GM18520 (cell line): Measurements from ENCODE around the gene COL4A3.

ENCODE experiments used
- ATAC-seq: cut with Tn5 transposase; IDR thresholded peaks from one replicate; pipeline ENCODE4 v1.9.1; 2021; ENCODE audit not compliant: unreplicated experiment

COL4A3 gene

GRCh38 chr2:227335713-227336112 lies 171.3 kb downstream of the COL4A3 start:
- ATAC-seq, result no peak

- no peak for ATAC-seq
Measured at GRCh38 chr2:227337442-227337841, 173.0 kb downstream of the COL4A3 start.

- ATAC-seq, result no peak
Measured at GRCh38 chr2:227339098-227339599, 174.7 kb downstream of the COL4A3 start.

GRCh38 chr2:227340106-227340505 lies 175.7 kb downstream of the COL4A3 start:
- no peak for ATAC-seq

DNA sequence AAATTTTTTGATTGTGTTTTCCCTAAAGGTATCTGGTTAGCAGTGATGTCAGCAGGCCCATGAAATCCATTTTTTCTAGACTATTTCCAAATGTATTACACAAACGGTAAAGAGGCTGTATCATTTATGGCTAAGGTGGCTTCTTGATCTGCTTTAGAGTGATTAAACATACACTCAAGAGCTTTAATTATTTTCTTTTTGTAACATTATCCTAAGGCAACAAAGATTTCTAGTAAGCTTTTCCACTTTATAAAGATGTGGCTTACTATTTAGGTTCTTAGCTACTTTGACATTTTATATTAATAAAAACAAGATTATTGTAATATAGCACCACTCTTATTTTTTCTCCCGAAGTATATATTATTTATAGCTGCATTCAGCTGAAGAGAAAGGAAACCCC lies 177.1 kb downstream of the COL4A3 start:
- no peak for ATAC-seq

DNA sequence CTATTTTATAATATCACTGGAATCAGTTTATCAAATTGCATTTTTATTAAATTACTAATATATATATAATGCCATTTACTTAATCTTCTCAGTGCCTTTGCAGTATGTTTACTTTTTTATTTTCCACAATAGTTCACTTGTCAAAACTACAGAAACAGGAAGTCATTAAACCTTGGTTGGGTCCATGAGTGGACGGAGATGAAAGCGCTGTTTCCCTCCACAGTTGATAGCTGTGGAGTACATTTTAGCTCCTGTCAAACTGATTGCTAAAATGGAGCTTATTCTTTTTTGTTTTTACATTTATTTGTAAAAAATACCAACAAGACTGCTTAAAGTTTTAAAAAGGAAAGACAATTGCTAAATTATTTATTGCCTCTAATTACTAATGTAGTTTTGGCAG lies 179.8 kb downstream of the COL4A3 start:
- no peak for ATAC-seq

DNA sequence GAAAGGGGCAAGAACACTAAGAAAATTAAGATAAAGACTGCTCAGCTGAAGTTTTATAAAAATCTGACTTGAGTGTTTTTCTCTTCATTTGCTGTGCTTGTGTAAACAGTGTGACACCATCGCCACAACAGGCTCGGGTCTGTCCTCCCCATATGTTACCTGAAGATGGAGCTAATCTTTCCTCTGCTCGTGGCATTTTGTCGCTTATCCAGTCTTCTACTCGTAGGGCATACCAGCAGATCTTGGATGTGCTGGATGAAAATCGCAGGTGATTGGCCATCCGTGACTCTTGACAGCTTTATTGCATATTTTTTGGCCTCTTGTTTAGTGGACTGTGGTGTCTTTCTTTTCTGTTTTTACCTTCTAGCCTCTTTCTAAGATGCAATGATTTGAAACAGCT lies 182.7 kb downstream of the COL4A3 start:
- ATAC-seq, result no peak

- ATAC-seq, result no peak
Measured at GRCh38 chr2:227348324-227348723, 183.9 kb downstream of the COL4A3 start.

GRCh38 chr2:227349989-227350612 lies 185.7 kb downstream of the COL4A3 start:
- ATAC-seq, result no peak

DNA sequence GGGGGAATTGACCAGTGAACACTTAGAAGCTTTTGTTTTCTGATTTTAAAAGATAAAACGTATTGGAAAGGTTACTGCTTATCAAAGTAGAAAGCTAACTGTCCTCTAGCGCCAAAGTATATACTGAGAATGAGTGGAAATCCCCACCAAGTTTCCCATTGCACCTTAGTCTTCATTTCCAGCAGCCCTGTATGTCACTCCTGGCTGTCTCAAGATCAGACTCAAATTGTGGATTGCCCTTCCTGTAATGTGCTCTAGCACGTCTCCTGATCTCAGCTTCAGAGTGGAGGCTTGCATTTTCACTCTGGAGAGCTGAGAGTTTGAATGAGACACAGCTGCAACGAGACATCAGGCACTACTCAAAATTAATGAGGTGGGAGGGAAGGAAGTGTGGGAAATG lies 187.2 kb downstream of the COL4A3 start:
- ATAC-seq, result no peak

DNA sequence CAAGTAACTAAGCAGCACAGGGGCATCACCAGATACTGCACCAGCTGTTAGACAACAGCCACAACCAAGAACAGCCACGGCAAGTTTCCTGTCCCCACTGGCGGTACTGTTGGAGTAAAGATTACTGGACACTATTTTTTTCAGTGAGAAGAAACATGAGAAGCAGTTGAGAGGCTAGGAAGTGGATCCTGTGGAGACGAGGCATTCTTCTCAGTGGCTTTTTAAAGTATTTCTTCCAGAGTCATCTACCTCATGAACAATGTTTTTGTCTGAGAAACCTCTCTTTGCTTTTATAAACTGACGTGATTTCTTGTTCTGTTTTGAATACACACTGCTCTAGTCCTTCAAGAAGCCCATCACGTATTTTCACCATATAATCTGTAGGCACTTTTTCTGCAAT lies 195.9 kb downstream of the COL4A3 start:
- ATAC-seq, result no peak

DNA sequence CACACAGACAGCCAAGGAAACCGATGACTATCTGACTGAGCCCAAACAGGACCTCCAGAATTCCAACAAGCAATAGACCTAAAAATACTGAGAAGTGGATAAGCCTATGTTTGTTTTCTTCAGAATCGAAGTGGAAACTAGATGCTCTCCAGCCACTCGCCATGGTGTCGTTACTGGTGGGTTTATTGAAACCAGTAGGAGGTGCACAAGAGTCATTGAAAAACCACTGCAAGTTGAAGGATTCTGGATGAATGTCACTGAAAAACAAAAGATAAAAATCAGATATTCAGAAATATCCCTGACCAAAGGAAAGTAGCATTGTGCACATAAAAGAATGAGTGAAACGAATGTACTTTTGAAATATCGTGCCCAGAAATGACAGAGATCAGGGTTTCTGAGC lies 199.3 kb downstream of the COL4A3 start:
- no peak for ATAC-seq
